Erythroblast (primary cell): ENCODE measurements around the gene FASTK.

Experiments
- GATA1 ChIP-seq: IDR thresholded peaks from 2 replicates; pipeline ENCODE4 v1.6.1; 2011; ENCODE audit warnings: low read depth, mild to moderate bottlenecking, control low read depth, low read length, moderate library complexity
- POLR2A ChIP-seq: IDR thresholded peaks from 2 replicates; pipeline ENCODE4 v1.6.1; 2011; ENCODE audit warnings: mild to moderate bottlenecking, low read length

DNA sequence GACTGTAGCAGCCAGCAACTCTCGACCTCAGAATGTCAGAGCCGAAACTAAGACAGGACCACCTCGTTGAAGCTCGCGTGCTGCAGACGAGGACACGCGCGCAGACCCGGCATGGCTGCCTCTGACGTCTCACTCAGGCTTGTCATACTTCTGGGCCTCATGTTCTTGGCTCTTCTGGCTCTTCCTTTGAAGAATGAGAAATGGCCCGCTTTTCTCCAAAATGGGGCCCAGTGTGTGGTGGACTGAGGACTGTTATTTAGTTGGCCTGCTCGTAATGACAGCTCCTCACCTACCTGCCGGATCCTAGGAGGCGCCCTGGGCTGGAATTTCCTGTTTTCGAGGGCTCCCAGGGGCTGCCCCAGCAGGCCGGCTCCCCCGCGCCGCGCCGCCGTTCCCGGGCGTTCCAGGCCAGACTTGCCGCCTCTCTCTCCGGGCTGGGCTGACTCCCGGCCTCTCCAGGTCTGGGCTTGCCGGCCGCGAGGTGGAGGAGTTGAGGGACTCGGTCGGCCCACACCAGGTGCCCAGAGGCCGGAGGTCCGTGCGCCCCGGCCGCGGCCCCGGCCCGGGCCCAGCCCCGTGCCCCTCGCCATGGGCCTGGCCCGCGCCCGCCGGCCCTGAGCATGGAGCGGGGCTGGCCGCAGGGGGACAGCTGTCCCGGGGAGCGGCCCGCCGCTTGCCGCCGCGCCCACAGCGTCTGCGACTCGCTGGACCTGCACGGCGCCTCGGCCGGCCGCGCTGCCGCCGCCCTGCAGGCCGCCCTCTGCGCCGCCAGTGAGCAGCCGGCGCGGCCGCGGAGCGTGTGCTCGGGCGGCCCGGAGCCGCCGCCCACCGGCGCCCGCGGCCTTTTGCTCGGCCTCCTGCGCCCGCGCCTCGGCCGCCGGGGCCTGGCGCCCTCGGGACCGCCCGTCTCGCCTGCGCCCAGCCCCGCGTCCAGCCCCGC is 33.8 kb upstream of the FASTK start:
- no peak for TF ChIP-seq POLR2A
- no peak for TF ChIP-seq GATA1
